ENCODE results near the gene BCAT1. TPM values are rescaled to one million over a fixed set of nuclear protein-coding genes. Genes with fewer than 3 reads are reported as not detected.
A peak's percentile ranks its signal among the peaks of the same experiment; 100 is the strongest.

The BCAT1 gene
- total and polyA plus RNA-seq, 9 of the 15 experiments (the other 6 are each of a cell fraction or from before 2014, with no cell fraction given), result 38.5 to 157 (median 66.8) TPM

DNA sequence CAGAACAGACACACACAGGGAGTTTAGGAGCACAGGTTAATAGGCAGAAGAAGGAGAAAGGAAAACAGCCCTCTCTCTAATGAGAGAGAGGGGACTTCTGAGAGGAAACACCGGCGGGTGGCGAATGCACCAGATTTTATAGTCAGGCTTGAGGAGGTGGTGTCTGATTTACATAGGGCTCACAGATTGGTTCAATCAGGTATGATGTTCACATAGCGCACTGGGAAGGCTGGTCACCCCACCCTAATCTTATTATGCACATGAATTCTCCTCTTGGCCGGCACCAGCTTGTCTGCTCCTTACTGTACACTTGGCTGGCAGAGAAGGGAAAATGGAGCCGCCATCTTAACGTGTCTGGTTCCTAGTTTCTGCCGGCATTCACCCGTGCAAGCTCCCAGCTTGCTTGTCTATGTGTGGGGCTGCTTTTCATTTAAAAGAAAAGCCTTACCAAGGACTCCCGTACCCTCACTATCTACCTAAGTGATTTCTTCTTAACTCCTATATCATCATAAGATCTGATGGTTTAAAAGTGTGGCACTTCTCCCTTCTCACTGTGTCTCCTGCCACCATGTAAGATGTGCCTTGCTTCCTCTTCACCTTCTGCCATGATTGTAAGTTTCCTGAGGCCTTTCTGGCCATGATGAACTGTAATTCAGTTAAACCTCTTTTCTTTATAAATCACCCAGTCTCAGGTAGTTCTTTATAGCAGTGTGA lies 15.1 kb downstream of the BCAT1 start (continued):
- TF ChIP-seq KLF13 (tag; IDR thresholded peaks at IDR 0.05; ENCODE audit: borderline replicate concordance, low read depth) (no peak), GTF2F1 (IDR thresholded peaks at IDR 0.05; ENCODE audit: low read depth, low read length) (peak; percentile 94), CXXC5 (CRISPR knock-in tag; IDR thresholded peaks at IDR 0.05) (no peak), TCF7 (IDR thresholded peaks at IDR 0.05; ENCODE audit: borderline replicate concordance) (no peak), CTBP1 (IDR thresholded peaks at IDR 0.05; ENCODE audit: borderline replicate concordance) (no peak), DIDO1 (tag; IDR thresholded peaks at IDR 0.05; ENCODE audit: low read depth) (no peak), CREB1 (IDR thresholded peaks at IDR 0.05) (no peak), CREB1 (CRISPR knock-in tag; IDR thresholded peaks at IDR 0.05) (no peak), ZNF121 (CRISPR knock-in tag; conservative IDR thresholded peaks at IDR 0.05) (no peak), CEBPB (tag; IDR thresholded peaks at IDR 0.05) (no peak), TAF1 (IDR thresholded peaks at IDR 0.05; ENCODE audit: control insufficient read depth, extremely low read depth, insufficient read depth, low read length, severe bottlenecking) (no peak), BMI1 (IDR thresholded peaks at IDR 0.05; ENCODE audit: low read length) (no peak), PURB (CRISPR knock-in tag; IDR thresholded peaks at IDR 0.05; ENCODE audit: low read depth) (no peak), HCFC1 (IDR thresholded peaks at IDR 0.05; ENCODE audit: low read depth, low read length) (no peak), FOSL1 (tag; conservative IDR thresholded peaks at IDR 0.05) (no peak), SETDB1 (IDR thresholded peaks at IDR 0.05; ENCODE audit: low read length) (no peak), ZNF76 (CRISPR knock-in tag; IDR thresholded peaks at IDR 0.05; ENCODE audit: borderline replicate concordance) (no peak), BHLHE40 (IDR thresholded peaks at IDR 0.05; ENCODE audit: low read length) (peak; percentile 58), CAMTA2 (CRISPR knock-in tag; conservative IDR thresholded peaks at IDR 0.05) (no peak), POLR2G (IDR thresholded peaks at IDR 0.05; ENCODE audit: low read depth, low read length) (no peak), LEF1 (IDR thresholded peaks at IDR 0.05) (no peak), POLR2AphosphoS2 (IDR thresholded peaks at IDR 0.05; ENCODE audit: low read length) (peak; percentile 74; the same call in 1 of the 2 replicates)
- TF ChIP-seq, protein P1, sequence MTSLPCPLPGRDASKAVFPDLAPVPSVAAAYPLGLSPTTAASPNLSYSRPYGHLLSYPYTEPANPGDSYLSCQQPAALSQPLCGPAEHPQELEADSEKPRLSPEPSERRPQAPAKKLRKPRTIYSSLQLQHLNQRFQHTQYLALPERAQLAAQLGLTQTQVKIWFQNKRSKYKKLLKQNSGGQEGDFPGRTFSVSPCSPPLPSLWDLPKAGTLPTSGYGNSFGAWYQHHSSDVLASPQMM (CRISPR knock-in tag; IDR thresholded peaks at IDR 0.05), result no peak
- TF ChIP-seq, protein P2, sequence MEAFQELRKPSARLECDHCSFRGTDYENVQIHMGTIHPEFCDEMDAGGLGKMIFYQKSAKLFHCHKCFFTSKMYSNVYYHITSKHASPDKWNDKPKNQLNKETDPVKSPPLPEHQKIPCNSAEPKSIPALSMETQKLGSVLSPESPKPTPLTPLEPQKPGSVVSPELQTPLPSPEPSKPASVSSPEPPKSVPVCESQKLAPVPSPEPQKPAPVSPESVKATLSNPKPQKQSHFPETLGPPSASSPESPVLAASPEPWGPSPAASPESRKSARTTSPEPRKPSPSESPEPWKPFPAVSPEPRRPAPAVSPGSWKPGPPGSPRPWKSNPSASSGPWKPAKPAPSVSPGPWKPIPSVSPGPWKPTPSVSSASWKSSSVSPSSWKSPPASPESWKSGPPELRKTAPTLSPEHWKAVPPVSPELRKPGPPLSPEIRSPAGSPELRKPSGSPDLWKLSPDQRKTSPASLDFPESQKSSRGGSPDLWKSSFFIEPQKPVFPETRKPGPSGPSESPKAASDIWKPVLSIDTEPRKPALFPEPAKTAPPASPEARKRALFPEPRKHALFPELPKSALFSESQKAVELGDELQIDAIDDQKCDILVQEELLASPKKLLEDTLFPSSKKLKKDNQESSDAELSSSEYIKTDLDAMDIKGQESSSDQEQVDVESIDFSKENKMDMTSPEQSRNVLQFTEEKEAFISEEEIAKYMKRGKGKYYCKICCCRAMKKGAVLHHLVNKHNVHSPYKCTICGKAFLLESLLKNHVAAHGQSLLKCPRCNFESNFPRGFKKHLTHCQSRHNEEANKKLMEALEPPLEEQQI (IDR thresholded peaks at IDR 0.05), result no peak
- TF ChIP-seq, protein P3, sequence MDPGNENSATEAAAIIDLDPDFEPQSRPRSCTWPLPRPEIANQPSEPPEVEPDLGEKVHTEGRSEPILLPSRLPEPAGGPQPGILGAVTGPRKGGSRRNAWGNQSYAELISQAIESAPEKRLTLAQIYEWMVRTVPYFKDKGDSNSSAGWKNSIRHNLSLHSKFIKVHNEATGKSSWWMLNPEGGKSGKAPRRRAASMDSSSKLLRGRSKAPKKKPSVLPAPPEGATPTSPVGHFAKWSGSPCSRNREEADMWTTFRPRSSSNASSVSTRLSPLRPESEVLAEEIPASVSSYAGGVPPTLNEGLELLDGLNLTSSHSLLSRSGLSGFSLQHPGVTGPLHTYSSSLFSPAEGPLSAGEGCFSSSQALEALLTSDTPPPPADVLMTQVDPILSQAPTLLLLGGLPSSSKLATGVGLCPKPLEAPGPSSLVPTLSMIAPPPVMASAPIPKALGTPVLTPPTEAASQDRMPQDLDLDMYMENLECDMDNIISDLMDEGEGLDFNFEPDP (CRISPR knock-in tag; IDR thresholded peaks at IDR 0.05), result no peak
- TF ChIP-seq, protein P4, sequence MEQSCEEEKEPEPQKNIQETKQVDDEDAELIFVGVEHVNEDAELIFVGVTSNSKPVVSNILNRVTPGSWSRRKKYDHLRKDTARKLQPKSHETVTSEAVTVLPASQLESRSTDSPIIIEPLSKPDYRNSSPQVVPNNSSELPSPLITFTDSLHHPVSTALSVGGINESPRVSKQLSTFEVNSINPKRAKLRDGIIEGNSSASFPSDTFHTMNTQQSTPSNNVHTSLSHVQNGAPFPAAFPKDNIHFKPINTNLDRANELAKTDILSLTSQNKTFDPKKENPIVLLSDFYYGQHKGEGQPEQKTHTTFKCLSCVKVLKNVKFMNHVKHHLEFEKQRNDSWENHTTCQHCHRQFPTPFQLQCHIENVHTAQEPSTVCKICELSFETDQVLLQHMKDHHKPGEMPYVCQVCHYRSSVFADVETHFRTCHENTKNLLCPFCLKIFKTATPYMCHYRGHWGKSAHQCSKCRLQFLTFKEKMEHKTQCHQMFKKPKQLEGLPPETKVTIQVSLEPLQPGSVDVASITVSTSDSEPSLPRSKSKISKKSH (CRISPR knock-in tag; IDR thresholded peaks at IDR 0.05), result no peak
